HG02763 (cell line): ENCODE results near the gene ZNF710.

Source experiments
- ATAC-seq: cut with Tn5 transposase; IDR thresholded peaks from one replicate; pipeline ENCODE4 v1.9.1; 2021; ENCODE audit warnings: mild to moderate bottlenecking, moderate library complexity; ENCODE audit not compliant: unreplicated experiment

ZNF710 gene

DNA sequence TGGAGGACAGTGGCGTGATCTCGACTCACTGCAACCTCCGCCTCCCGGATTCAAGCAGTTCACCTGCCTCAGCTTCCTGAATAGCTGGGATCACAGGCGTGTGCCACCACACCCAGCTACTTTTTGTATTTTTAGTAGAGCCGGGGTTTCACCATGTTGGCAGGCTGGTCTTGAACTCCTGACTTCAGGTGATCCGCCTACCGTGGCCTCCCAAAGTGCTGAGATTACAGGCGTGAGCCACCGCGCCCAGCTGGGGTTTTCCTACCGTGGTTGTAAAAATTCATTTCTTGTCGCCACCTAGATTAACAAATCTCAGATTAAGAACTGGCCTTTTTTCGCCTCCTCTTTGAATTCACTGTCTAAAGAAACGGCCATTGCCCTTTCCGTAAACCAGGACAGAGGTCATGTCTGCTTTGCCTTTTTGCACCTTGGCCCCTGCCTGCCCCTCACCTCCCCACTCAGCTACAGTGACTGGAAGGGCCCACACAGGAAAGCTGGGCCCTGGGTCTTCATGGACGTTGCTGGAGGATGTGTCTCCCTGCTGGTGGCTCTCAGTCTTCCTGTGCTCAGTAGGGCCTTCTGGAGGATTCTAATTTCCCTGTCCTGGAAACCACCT lies 17.2 kb downstream of the ZNF710 start:
- no peak for ATAC-seq

DNA sequence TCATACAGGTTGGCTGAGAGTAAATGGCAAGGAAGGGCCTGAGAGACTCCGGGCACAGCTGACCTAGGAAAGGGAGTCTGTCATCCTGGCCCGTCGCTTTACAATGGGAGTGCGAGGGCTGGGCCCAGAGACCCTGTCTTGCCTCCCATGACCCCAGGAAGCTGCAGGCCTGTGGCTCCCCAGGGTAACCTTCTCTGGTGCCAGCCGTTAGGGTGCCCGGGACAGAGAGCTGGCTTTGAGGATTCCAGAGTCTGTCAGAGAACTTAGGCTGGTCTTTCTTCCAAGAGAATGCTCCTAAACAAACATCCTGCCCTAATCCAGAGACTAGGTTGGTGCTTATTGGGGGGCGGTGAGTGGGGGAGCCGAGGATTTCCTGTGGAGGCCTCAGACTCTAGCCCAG lies 18.5 kb downstream of the ZNF710 start:
- ATAC-seq: no peak

DNA sequence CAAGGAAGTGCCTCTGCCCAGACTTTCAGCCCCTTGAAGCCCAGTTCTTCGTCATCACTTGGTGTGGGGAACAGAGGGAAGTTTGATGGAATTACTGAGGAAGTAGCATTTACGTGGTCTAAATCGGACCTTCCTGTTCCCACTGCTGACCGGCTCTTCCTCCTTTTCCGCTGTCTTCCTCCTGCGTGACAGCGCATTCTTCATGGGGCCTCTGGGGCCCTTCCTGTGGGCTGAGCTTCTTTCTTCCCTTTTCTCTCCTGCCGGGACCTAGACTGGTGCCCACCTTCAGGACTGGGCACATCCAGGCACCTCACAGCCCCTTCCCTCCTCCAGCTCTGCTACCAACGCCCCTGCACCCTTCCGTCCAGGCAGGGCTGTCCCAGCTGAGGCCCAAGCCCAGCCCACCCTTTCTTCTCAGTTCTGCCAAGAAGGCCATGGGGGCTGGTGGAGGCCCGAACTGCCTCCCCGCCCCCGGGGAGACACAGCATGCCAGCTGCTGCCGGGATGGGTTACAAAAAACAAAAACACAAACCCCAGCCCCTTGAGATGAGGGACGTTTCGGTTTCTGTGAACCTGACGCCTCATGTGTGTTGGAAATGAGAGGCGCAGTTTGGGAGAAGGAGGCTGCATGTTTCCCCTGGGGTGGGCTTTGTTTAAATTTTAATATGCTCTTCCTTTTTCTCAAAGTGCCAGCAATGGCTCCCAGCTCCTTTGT lies 19.1 kb downstream of the ZNF710 start:
- ATAC-seq: no peak

DNA sequence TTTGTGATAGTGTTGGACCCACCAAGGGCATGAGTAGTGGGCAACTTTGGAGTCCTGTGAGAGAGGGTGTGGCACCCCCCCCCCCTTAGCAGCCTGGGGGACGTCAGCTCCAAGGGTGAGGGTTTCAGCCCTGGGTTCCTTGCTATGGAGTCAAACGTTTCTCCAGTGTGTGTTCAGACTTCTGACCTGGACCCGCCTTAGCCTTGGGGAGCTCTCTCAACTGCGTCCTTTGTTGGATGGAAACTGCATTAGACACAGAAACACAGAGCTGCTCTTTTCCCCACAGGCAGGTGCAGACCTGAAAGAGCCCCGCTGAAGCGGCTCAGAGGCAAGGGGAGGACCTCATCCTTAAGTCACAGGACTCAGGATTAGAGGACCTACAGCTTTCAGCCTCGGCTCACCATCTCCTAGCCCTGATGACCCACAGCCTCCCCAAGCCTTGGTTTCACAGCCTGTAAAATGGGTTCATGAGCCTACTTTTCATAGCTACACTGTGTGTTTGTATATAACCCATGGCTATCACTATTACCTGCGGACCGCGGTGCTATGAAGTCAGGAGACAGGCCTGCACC lies 19.9 kb downstream of the ZNF710 start:
- no peak for ATAC-seq

DNA sequence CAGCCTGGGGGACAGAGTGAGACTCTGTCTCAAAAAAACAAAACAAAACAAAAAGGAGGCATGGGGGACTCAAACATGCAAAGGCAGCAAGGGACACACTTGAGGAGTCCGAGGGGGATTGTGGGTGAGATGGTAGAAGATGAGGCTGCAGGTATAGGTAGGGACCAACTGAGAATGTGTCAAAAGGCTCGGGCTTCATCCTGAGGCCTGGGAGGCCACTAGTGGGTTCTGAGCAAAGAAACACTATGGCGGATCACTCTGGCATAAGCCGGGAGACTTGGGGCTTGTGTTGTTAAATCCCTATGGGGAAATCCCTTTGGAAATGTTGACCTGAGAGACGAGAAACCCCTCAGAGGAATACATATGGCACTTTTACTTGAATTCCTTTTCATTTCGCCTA lies 21.2 kb downstream of the ZNF710 start:
- ATAC-seq: no peak

DNA sequence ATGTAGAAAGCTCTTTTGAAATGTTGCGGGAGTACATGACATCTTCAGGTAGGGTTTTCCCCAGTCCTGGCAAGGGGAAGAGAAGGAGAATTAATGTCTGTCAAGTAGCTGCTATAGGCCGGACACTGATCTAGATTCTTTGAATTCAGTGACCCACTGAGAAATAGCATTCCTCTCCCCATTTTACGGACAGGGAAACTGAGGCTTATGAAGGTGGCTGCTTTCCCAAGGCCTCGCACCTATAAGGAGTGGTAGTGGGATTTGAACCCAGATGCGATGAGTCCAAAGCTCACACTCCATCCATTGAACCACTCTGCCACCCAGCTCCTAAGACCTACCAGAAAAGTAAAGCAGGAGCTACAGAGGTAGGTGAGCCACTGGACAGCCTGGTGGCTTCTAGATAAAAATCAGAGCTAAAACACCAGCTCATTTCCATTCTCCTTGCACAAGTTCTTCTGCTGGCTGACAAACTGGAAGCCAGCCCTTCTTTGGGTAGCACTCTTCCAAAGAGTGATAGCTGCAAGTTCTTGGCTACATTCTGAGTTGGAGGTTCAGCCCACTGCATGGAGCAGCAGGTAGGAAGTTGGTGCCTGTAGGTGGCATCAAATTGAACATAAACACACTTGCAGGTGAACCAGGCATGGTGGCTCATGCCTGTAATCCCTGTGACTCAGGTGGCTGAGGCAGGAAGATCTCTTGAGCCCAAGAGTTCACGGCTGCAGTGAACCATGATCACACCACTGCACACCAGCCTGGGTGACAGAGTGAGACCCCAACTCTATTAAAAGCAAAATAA lies 22.0 kb downstream of the ZNF710 start:
- no peak for ATAC-seq

DNA sequence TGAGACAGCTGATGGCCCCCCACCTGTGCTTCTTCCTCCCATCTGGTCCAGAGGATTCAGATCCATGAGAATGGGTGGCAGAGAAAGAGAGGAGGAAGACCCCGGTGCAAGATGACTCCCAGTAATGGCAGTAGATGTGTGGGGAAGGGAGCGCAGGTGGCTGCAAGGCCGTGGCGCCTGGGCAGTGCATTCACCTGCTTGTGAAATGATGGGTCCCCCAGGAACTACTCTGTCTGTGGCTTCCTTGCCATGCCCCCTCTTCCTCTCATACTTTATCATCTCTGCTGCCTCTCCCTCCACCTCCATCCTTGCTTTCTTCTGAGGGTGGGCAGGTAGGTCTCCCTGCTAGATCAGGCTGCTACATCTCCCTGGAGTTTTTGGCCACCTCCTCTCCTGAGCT lies 23.3 kb downstream of the ZNF710 start:
- ATAC-seq: no peak

DNA sequence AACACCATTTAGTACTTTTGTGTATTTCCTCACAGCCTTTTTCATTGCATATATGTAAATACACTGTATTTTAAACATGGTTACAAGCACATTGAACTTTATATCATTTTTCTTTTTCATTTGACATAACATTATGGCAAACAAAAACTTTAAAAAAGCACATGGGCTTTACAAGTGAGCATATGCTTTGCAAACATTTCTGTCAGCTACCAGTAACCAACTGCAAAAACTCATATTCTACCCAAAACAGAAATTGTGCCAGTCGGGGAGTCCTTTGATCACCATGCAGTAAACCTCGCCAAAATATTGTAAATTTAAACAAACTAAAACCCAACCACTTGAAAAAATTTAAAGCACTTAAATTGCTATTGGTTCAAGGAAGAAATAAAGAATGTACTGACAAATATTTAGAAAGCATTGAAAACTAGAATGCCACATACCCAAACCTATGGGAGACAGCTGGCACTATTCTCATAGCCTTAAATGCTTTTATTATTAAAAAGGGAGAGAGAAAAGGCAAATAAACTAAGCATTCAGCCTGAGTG lies 24.4 kb downstream of the ZNF710 start:
- ATAC-seq: no peak

DNA sequence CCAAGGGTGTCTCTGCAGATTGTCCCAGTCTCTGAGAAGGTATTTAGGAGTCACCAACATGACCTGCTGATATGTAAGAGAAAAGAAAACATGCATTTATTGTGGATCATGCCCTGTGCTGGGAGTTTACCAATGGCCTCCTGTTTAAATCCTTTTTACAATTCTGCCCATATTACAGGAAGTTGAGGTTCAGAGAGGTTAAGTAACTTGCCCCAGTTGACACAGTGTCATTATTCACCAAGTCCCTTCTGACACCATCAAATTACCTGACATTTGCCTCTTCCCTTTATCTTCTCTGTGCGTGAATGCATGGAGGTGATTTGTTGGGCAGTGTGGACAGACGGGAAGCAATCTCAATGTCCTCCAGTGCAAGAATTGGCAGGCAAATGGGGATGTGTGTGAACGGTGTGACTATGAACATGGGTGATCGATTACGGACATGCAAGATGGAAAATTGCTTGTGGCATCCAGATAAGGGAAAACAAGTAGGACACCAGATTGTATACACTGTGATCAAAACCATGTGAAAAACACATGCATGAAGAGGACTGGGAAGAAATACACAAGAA lies 27.3 kb downstream of the ZNF710 start:
- ATAC-seq: no peak

DNA sequence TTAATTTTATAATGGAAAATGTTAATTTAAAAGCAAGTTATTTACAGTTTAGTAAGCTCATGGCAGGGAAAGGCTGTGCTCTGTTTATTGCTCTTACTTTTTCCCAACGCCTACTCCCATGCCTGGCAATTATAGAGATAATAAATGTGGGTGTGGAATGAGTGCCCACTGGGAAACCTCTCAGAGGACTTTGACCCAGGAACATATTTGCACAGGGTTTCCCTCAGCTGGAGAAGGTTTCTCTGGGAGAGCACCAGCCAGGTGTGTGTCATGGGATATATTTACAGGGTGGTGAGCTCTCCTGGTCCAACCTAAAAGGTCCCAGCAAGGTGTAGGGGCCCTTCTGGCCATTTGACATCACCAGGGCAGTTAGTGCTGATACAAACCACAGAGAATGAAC lies 27.9 kb downstream of the ZNF710 start:
- ATAC-seq: no peak

DNA sequence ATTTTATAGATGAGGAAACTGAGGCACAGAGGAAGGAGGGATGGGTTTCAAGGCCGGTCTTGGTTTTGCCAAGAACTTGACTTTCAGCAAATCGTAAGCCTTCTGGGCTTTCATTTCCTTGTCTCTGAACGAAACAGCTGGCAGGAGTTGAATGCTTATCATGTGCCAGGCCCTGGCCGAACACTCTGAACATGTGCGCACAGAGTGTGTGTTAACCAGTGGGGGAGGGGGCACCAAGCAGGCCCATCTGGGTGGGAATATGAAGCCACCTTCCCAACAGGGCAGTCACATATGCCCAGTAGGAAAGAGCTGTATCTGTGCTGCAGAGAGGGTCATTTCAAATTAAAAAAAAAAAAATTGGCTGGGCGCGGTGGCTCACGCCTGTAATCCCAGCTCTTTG lies 29.3 kb downstream of the ZNF710 start:
- no peak for ATAC-seq

DNA sequence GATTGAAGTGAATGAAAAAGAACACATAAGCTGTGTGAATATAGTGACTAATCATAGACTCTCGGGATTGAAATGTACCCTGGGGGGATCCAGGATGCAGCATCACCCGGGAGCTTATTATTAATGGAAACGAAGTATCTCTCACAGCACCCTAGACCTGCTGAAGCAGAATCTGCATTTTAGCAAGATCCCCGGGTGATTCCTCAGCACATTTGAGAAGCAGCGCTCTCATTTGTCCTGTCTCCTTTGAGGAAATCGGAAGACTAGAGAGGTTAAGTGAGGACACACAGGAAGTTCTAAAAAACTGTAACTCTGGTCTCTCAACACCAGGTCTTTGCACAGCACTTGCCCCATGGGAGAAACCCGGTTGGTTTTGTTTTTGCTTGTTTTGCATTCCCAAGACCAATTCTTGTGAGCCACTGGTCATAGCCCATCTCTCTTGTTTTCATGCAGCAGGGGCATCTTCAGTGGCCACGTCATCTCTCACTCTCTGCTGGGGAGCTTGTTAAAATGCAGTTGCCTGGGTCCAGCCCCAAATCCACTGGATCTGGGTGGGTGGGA lies 30.2 kb downstream of the ZNF710 start:
- peak; percentile 91 for ATAC-seq

DNA sequence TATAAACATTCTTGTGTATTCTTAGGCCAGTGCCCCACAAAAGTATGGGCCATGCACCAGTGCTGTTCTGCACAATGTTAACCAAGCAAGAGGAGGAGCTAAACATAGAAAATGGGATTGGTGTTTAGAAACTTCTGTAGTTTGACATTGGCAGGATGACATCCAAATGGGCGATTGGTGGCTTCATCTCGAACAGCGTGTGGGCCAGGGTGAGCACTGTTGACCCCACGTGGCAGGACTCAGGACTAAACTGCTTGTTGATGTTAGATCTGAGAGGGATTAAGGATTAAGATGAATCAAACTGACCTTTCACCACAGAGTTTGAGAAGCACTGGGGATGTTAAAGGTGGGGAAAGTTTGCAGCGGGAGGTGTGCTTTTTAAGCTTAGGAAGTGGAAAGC lies 31.9 kb downstream of the ZNF710 start:
- ATAC-seq: no peak

DNA sequence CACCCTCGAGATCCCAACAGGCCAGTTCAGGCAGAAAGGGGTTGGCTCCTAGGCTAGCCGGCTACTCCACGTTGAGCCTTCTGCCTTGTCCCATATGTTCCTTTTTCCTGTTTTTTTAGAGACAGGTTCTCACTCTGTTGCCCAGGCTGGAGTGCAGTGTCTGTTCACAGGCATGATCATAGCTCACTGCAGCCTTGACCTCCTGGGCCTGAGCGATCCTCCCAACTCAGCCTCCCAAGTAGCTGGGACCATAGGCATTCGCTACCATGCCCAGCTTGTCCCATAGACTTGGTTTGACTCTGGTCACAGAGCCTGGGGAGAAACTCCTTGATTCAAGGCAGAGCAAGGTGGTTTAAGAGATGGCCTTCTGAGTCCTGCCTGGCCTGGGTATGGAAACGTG lies 32.3 kb downstream of the ZNF710 start:
- ATAC-seq: no peak

DNA sequence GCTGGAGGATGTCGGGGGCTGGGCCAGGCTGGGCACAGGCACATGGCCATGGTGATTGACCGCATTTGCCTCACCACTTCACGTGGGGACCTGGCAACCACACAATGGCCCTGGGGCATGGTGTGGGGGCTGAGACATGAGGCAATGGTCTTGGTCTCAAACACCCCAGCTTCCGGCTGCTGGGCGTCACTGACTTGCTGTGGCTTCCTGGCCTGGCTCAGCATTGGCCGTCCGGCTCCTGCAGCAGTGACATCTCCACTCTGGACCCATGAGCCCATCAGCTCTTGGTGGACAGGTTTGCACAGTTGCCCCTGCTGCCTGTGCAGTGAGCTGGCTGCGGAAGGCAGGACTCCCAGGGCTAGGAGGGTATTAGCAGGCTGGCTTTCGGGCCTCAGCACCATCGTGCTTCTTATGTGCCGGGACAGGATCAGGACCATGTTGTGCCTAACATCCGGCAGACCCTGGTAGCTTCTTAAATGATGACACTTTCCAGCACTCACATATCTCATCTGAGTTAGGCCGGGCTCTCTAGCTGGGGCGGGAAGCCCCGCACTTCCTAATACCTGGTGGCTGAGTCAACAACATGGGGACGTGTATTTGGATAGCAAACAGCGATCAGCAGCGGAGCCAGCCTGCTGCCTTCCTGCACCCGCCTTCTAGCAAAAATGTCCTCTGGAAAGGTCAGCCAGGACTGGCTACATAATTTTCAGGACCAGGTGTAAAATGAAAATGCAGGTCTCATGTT lies 34.1 kb downstream of the ZNF710 start:
- no peak for ATAC-seq

DNA sequence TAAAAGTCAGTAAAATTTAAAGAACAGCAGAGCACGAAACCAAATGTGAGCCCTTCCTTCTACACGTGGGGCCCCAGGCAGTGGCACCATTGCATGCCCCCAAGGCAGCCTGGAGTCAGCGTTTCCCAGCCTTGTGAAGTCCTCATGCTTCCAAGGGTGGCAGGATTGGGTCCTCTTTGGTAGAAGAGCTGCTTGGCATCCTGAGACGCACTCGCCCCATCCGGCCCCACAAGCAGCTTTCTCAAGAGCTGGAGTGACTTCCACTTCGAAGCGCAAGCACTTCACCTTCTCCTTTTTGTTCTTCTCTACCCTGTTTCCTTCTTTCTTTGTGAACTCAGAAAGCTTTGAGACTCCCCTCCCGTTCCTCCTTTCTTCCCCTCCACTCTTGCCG lies 34.7 kb downstream of the ZNF710 start:
- no peak for ATAC-seq

DNA sequence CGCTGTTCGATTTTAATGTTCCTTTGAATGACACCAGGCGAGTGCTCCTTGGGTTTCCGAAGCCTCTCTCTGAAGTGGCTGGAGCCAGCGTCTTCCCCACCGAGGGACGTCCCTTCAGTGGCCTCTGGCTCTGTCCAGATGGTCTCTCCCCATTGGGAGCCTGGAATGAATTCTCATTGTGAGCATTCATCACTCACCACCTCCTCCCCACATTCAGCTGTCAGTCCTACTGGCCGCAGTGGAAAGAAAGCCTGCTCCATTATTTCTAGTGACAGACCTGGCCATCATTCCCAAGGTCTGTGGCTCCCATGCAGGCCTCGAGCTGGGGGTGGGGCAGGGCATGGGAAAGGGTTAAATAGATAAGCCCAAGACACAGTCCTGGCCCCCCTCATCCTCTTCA lies 35.2 kb downstream of the ZNF710 start:
- no peak for ATAC-seq

DNA sequence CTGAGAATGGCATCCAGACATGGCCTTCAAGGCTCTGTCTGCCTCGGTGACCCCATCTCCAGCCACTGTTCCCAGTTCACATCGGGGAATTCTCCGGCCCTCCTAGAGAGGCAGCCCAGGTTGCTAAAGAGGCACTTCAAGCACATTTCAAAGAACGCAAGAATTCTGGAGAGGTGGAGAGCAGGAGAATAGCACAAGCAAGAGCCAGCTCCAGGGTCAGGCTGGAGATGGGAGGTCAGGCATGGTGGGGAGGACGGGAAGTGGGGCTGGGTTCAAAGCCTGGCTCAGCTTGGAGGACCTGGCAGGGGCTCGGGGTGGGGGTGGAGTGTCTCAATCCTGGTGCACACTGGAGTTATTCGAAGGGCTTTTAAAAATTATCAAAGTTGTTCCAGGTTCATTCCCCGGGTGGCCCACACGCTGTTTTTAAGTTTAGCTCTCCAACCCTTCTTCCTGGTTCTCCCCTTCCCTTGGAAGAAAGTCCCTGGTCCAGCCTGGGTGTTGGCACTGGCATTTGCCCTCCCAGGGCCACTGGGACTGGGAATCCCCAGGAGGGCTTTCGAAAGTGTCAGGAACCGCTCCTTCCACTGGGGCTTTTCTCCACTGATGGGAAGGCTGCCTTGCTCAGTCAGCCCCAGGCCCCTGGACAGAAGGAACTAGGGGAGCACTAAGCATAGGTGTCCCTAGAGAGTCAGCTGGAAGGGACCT lies 35.8 kb downstream of the ZNF710 start:
- no peak for ATAC-seq

DNA sequence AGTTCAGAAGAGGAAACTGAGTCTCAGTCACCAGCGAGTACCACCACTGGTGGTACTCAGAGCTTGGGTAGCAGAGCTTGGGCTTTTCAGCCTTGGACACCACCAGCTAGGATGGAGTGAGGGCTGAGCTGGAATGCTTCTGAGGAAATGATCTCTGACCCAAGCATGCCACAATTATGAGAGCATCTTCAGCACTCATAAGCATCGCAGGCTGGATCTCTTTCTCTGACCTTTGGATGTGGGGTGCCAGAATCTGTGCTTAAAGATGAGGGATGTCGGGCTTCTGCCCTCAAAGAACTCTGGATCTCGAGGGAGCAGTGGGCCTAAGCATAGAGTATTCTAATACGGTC lies 36.4 kb downstream of the ZNF710 start:
- ATAC-seq: no peak
